ENCODE data around the gene CSNK1A1.

- TF ChIP-seq EZH2phosphoT487 (IDR thresholded peaks at IDR 0.05; ENCODE audit: low read depth, severe bottlenecking, unreplicated experiment) (no peak), CTCF (IDR thresholded peaks at IDR 0.05; ENCODE audit: poor library complexity) (no peak), EZH2 (IDR thresholded peaks at IDR 0.05; ENCODE audit: borderline replicate concordance) (no peak)
These were observed 18.8 kb downstream of the CSNK1A1 start for GRCh38 chr5:149532413-149532812.
